GM13977 (cell line): ENCODE measurements around the gene PLGRKT.

Experiments used
- DNase-seq: peaks from one replicate; pipeline ENCODE4 v3.0.0; 2012; ENCODE audit warnings: low spot score
- in situ Hi-C: fragments of 300-500 bp; cut with MboI; formaldehyde crosslinking; loops from one replicate; pipeline ENCODE4 v1.12.0; 2022; ENCODE audit warnings: low sequenced_read_pairs, low pct_unique_long_range_greater_than_20kb, mixed read lengths, inconsistent platforms; ENCODE audit not compliant: unreplicated experiment
- TF ChIP-seq, protein P1 (sequence below): IDR thresholded peaks from 2 replicates; pipeline ENCODE4 v1.5.1; 2012; ENCODE audit warnings: mild to moderate bottlenecking, control low read depth; ENCODE audit not compliant: insufficient read depth; ENCODE audit errors: extremely low read depth, missing control alignments

The PLGRKT gene

DNA sequence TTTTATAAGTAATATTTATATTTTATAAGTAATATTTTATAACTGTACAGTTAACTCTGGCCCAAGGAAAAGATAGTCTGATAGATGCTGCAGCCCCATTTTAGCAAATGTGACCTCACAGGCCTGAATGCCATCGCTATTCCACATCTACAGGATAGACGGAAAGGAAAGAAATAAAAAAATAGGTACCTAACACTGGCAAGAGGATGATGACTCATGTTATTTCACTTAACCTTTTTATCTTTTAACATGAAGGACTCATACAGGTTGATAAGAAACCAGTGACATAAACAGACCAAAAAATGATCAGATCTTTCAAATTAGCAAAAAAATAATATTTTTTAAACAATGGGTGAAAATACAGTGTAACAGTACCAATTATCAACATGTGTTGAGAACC is 15.3 kb upstream of the PLGRKT start:
- TF ChIP-seq, protein P1, sequence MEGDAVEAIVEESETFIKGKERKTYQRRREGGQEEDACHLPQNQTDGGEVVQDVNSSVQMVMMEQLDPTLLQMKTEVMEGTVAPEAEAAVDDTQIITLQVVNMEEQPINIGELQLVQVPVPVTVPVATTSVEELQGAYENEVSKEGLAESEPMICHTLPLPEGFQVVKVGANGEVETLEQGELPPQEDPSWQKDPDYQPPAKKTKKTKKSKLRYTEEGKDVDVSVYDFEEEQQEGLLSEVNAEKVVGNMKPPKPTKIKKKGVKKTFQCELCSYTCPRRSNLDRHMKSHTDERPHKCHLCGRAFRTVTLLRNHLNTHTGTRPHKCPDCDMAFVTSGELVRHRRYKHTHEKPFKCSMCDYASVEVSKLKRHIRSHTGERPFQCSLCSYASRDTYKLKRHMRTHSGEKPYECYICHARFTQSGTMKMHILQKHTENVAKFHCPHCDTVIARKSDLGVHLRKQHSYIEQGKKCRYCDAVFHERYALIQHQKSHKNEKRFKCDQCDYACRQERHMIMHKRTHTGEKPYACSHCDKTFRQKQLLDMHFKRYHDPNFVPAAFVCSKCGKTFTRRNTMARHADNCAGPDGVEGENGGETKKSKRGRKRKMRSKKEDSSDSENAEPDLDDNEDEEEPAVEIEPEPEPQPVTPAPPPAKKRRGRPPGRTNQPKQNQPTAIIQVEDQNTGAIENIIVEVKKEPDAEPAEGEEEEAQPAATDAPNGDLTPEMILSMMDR = no peak
- in situ Hi-C loops = no loop called here
- no peak for DNase-seq

DNA sequence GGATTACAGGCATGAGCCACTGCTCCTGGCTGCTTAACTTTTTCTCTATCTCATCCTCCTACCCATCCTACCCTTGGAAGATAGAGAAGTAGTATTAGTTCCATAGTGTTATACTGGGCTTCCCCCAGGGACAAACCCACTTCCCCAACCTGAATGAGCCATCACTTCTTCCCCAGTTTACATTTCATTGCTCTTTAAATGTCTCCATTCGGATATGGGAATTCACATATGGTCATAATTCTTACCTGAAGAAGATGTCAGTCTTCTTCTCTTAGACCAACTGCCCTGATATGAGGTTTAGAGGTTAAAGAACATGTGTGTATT is 14.5 kb upstream of the PLGRKT start:
- TF ChIP-seq, protein P1 = no peak

DNA sequence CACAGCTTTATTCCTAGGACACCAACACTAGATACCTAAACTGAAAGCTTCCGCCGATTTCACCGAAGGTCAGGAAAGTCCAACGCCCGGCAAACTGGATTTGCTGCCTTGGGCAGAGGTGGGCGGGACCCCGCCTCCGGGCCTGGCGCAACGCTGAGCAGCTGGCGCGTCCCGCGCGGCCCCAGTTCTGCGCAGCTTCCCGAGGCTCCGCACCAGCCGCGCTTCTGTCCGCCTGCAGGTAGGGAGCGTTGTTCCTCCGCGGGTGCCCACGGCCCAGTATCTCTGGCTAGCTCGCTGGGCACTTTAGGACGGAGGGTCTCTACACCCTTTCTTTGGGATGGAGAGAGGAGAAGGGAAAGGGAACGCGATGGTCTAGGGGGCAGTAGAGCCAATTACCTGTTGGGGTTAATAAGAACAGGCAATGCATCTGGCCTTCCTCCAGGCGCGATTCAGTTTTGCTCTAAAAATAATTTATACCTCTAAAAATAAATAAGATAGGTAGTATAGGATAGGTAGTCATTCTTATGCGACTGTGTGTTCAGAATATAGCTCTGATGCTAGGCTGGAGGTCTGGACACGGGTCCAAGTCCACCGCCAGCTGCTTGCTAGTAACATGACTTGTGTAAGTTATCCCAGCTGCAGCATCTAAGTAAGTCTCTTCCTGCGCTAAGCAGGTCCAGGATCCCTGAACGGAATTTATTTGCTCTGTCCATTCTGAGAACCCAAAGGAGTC is 12.8 kb upstream of the PLGRKT start, which contains the start of gene CD274:
CD274 (plus strand) TSS at position 184 of the 733 bp plus-strand sequence. CDS start 5,572 bp downstream, outside the sequence.
- TF ChIP-seq, protein P1 = peak; percentile 73
- in situ Hi-C loops = no loop called here
- DNase-seq = peak; percentile 52

More for the DNA sequence above, 14.5 kb upstream of the PLGRKT start:
- in situ Hi-C loops = no loop called here
- DNase-seq = no peak

DNA sequence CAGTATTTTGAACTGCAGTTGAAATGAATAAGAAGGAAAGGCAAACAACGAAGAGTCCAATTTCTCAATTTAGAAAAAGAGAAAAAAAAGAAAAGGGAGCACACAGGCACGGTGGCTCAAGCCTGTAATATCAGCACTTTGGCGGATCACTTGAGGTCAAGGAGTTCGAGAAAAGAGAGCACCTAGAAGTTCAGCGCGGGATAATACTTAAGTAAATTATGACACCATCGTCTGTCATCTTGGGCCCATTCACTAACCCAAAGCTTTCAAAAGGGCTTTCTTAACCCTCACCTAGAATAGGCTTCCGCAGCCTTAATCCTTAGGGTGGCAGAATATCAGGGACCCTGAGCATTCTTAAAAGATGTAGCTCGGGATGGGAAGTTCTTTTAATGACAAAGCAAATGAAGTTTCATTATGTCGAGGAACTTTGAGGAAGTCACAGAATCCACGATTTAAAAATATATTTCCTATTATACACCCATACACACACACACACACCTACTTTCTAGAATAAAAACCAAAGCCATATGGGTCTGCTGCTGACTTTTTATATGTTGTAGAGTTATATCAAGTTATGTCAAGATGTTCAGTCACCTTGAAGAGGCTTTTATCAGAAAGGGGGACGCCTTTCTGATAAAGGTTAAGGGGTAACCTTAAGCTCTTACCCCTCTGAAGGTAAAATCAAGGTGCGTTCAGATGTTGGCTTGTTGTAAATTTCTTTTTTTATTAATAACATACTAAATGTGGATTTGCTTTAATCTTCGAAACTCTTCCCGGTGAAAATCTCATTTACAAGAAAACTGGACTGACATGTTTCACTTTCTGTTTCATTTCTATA is 12.0 kb upstream of the PLGRKT start:
- in situ Hi-C loops = loop anchor here (10.0 to 25.0 kb wide), 4 partner anchors 145 to 695 kb away; partner anchors contain the start of gene JAK2
- DNase-seq = no peak
- TF ChIP-seq, protein P1 = no peak

- DNase-seq = no peak
- in situ Hi-C loops = loop anchor here (10.0 to 25.0 kb wide), 4 partner anchors 146 to 694 kb away; partner anchors contain the start of gene JAK2
- TF ChIP-seq, protein P1 = no peak
These were observed 11.0 kb upstream of the PLGRKT start for GRCh38 chr9:5448461-5449435.

GRCh38 chr9:5448016-5448415 is 10.3 kb upstream of the PLGRKT start:
- in situ Hi-C loops = loop anchor here (10.0 to 25.0 kb wide), 4 partner anchors 147 to 693 kb away; partner anchors contain the start of gene JAK2
- TF ChIP-seq, protein P1 = no peak
- no peak for DNase-seq
